Fibroblast of lung (primary cell): ENCODE measurements around the gene NAA60. TPM values are rescaled to one million over a fixed set of nuclear protein-coding genes. Genes with fewer than 3 reads are reported as not detected.
"Not testable (repeated sequence)": the region's sequence is repeated elsewhere in the genome, so short reads cannot be mapped to it uniquely, and the experiment has no call there.

ENCODE experiments used
- DNase-seq, 2 donors: peaks; one replicate each; pipeline versions ENCODE4 v3.0.0 to v3.0.0-alpha.2; 2010; ENCODE audit warnings: low read depth in 2 of 2
- H2AFZ ChIP-seq: 2 replicates; pipeline ENCODE4 v1.5.1; 2012; ENCODE audit warnings: low read length, control low read depth, inconsistent platforms
- H3K27ac ChIP-seq: 2 replicates; pipeline ENCODE4 v1.5.1; 2011; ENCODE audit warnings: low read length, control low read depth; ENCODE audit not compliant: insufficient read depth
- H3K27me3 ChIP-seq: 2 replicates; pipeline ENCODE4 v1.5.1; 2011; ENCODE audit warnings: mild to moderate bottlenecking, low read length; ENCODE audit not compliant: control insufficient read depth, insufficient read depth
- H3K36me3 ChIP-seq: 2 replicates; pipeline ENCODE4 v1.5.1; 2011; ENCODE audit warnings: low read length; ENCODE audit not compliant: control insufficient read depth, insufficient read depth
- H3K4me1 ChIP-seq: 2 replicates; pipeline ENCODE4 v1.5.1; 2011; ENCODE audit warnings: low read length; ENCODE audit not compliant: control insufficient read depth, insufficient read depth; ENCODE audit errors: extremely low read depth
- H3K4me2 ChIP-seq: 2 replicates; pipeline ENCODE4 v1.5.1; 2011; ENCODE audit warnings: low read length, control low read depth; ENCODE audit not compliant: insufficient read depth; ENCODE audit errors: extremely low read depth
- H3K4me3 ChIP-seq, 4 experiments: fragments of 200-600 bp in 1 of 4; sonication (generic) in 1 of 4; replicated peaks in 1 of 4; 2 replicates each; pipeline ENCODE4 v1.5.1; 2011 to 2016; ENCODE audit warnings: low read length in 4 of 4, low read depth in 3 of 4, mild to moderate bottlenecking in 3 of 4, control low read depth in 2 of 4, inconsistent platforms in 1 of 4, mixed read lengths in 1 of 4; ENCODE audit not compliant: insufficient read depth in 1 of 4; ENCODE audit errors: control extremely low read depth in 1 of 4
- H3K79me2 ChIP-seq: 2 replicates; pipeline ENCODE4 v1.5.1; 2012; ENCODE audit warnings: mild to moderate bottlenecking, low read length, inconsistent platforms; ENCODE audit not compliant: control insufficient read depth, insufficient read depth
- H3K9ac ChIP-seq: 2 replicates; pipeline ENCODE4 v1.5.1; 2011; ENCODE audit warnings: mild to moderate bottlenecking, low read length, control low read depth; ENCODE audit not compliant: insufficient read depth
- H3K9me3 ChIP-seq: 2 replicates; pipeline ENCODE4 v1.5.1; 2012; ENCODE audit warnings: low read depth, low read length; ENCODE audit not compliant: control insufficient read depth, insufficient read depth
- H4K20me1 ChIP-seq: 2 replicates; pipeline ENCODE4 v1.5.1; 2011; ENCODE audit warnings: low read length; ENCODE audit not compliant: control insufficient read depth, insufficient read depth; ENCODE audit errors: extremely low read depth
- CTCF ChIP-seq, 2 donors: IDR thresholded peaks in 1 of 2; conservative IDR thresholded peaks in 1 of 2; 1 replicate in 1 of 2; 2 replicates in 1 of 2; pipeline ENCODE4 v1.5.1; 2011 to 2012; ENCODE audit warnings: low read length in 2 of 2, control low read depth in 1 of 2, inconsistent platforms in 1 of 2, low read depth in 1 of 2, mild to moderate bottlenecking in 1 of 2
- EZH2 ChIP-seq: IDR thresholded peaks from 2 replicates; pipeline ENCODE4 v1.5.1; 2012; ENCODE audit warnings: low read length, control low read depth, mild to moderate bottlenecking; ENCODE audit errors: missing control alignments
- polyA plus RNA-seq, 2 donors: library from polyadenylated mRNA; depleted of rRNA in 1 of 2; stranded (reverse) in 1 of 2; unstranded in 1 of 2; fragments of >200 nt; gene quantifications; 2 replicates each; pipeline ENCODE4 v1.2.1, GENCODE V29; 2011 to 2012; ENCODE audit warnings: missing spikeins in 1 of 2
- total RNA-seq: library from RNA; depleted of rRNA; stranded (reverse); fragments of >200 nt; gene quantifications from 2 replicates; pipeline ENCODE4 v1.2.1, GENCODE V29; 2014

Gene NAA60
- total and polyA plus RNA-seq, 2 donors (not counting 1 experiment from before 2014, with no cell fraction given) = 12.6 to 33.6 TPM

- Histone ChIP-seq H3K79me2 (peaks cover 47% of the 10 kb centered on the region), H3K4me2 (no peak overlapping the region), H2AFZ (no peak overlapping the region), H3K4me1 (no peaks in the 10 kb centered on the region), H3K9me3 (no peaks in the 10 kb centered on the region), H4K20me1 (no peaks in the 10 kb centered on the region), H3K27me3 (no peaks in the 10 kb centered on the region), H3K27ac (no peak overlapping the region), H3K4me3 (no peak overlapping the region), H3K9ac (no peak overlapping the region), H3K36me3 (peaks cover 2% of the 10 kb centered on the region)
- TF ChIP-seq CTCF (conservative IDR thresholded peaks at IDR 0.05 in 1 of 2, IDR thresholded peaks at IDR 0.05 in 1 of 2; ENCODE audit: low read depth in 1 of 2, low read length in 2 of 2) = no peak
- TF ChIP-seq EZH2 = no peak
- no peak for DNase-seq
Measured at GRCh38 chr16:3474136-3474779, 30.8 kb downstream of the NAA60 start.

- not testable (repeated sequence) for DNase-seq, H3K4me3 ChIP-seq, H3K36me3 ChIP-seq, H3K27me3 ChIP-seq, H3K9ac ChIP-seq, H3K4me2 ChIP-seq, H3K27ac ChIP-seq, H4K20me1 ChIP-seq, H3K4me1 ChIP-seq, H2AFZ ChIP-seq, H3K9me3 ChIP-seq
- H3K79me2 ChIP-seq = peaks cover 41% of the 10 kb centered on the region
Measured at GRCh38 chr16:3474870-3475269, 31.4 kb downstream of the NAA60 start.

GRCh38 chr16:3475604-3476375 lies 32.3 kb downstream of the NAA60 start:
- peaks cover 32% of the 10 kb centered on the region for H3K79me2 ChIP-seq
- no peak for TF ChIP-seq EZH2
- TF ChIP-seq CTCF (conservative IDR thresholded peaks at IDR 0.05 in 1 of 2, IDR thresholded peaks at IDR 0.05 in 1 of 2; ENCODE audit: low read depth in 1 of 2, low read length in 2 of 2) = no peak
- no peak overlapping the region for H3K27ac ChIP-seq
- H3K4me1 ChIP-seq = no peaks in the 10 kb centered on the region
- no peak overlapping the region for H3K9ac ChIP-seq
- no peaks in the 10 kb centered on the region for H3K9me3 ChIP-seq
- H3K36me3 ChIP-seq = peaks cover 3% of the 10 kb centered on the region
- no peak overlapping the region for H3K4me2 ChIP-seq
- no peak for DNase-seq
- no peak overlapping the region for H3K4me3 ChIP-seq
- no peaks in the 10 kb centered on the region for H3K27me3 ChIP-seq
- H2AFZ ChIP-seq = no peak overlapping the region
- H4K20me1 ChIP-seq = no peaks in the 10 kb centered on the region
